ENCODE data around the gene CMC1.

The CMC1 gene

DNA sequence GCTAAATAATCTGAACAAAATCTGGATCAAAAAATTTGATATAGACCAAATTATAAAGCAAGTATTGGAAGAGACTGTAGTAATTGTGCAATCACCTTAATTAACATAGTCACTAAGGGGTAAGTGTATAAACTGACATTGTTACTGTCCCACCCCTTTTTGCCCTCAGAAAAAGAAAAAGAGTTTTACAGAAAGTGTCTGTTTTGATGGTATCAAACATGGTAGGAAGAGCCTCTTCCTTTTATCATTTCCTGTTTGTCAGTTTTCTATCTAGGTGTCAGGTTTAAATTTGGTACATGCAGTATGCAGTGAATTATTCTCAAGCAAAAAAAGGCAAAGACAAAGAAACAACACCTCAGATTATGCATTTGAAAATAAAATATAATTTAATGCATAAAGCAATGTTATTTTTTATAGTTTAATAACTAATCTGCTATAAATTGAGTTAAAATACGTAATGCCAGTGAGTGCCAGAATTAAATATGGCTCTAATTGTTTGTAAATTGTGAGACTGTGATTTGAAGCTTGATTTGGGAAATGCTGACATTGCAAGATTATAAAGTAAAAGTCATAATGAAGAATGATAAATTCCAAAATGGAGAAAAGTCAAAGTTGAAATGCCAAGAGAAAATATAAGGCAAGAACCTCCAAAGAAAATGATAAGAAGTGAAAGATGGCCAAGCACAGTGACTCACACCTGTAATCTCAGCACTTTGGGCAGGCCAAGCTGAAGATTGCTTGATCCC lies 30.3 kb upstream of the CMC1 start:
- no peak for DNase-seq (ENCODE audit: low spot score)
- TF ChIP-seq, protein P1, sequence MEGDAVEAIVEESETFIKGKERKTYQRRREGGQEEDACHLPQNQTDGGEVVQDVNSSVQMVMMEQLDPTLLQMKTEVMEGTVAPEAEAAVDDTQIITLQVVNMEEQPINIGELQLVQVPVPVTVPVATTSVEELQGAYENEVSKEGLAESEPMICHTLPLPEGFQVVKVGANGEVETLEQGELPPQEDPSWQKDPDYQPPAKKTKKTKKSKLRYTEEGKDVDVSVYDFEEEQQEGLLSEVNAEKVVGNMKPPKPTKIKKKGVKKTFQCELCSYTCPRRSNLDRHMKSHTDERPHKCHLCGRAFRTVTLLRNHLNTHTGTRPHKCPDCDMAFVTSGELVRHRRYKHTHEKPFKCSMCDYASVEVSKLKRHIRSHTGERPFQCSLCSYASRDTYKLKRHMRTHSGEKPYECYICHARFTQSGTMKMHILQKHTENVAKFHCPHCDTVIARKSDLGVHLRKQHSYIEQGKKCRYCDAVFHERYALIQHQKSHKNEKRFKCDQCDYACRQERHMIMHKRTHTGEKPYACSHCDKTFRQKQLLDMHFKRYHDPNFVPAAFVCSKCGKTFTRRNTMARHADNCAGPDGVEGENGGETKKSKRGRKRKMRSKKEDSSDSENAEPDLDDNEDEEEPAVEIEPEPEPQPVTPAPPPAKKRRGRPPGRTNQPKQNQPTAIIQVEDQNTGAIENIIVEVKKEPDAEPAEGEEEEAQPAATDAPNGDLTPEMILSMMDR (IDR thresholded peaks at IDR 0.05; ENCODE audit: extremely low read depth, insufficient read depth, missing control alignments) = no peak
- in situ Hi-C loops (cut with MboI; ENCODE audit: low pct_unique_long_range_greater_than_20kb, low sequenced_read_pairs, unreplicated experiment) = no loop called here

DNA sequence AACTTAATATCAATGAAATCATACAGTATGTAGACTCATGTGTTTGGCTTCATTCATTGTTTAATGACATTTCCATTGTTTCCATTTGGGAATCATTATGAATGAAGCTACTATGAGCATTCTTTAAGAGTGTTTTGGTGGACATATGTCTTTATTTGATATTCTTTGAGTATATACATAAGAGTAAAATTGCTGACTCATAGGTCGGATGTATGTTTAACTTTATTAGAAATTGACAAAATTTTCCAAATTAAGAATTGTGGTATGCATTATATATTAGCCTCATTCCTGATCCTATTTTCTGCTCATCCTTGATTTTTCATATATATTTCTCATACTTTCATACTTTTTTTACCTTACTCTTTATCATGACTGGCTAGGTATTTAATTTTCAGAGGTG lies 28.7 kb upstream of the CMC1 start:
- DNase-seq (ENCODE audit: low spot score) = no peak
- in situ Hi-C loops (cut with MboI; ENCODE audit: low pct_unique_long_range_greater_than_20kb, low sequenced_read_pairs, unreplicated experiment) = no loop called here
- TF ChIP-seq, protein P1 (IDR thresholded peaks at IDR 0.05; ENCODE audit: extremely low read depth, insufficient read depth, missing control alignments) = no peak

DNA sequence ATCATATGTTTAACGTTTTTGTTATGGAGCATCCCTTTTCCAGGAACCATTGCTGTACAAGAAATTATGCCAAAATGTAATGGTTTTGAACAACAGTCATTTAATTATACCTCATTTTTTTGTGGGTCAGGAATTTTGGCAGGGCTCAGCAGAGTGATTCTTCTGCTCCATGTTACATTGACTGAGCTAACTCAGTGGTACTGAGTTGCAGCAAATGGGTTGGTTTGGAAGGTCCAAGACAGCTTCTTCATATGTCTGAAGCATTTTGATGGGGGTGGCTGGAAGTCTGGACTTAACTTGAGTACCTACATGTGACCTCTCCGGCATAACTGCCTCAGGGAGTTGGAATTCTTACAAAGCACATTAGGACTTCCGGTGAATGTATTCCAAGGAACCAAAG lies 26.0 kb upstream of the CMC1 start:
- in situ Hi-C loops (cut with MboI; ENCODE audit: low pct_unique_long_range_greater_than_20kb, low sequenced_read_pairs, unreplicated experiment) = no loop called here
- DNase-seq (ENCODE audit: low spot score) = no peak
- TF ChIP-seq, protein P1 (IDR thresholded peaks at IDR 0.05; ENCODE audit: extremely low read depth, insufficient read depth, missing control alignments) = no peak

DNA sequence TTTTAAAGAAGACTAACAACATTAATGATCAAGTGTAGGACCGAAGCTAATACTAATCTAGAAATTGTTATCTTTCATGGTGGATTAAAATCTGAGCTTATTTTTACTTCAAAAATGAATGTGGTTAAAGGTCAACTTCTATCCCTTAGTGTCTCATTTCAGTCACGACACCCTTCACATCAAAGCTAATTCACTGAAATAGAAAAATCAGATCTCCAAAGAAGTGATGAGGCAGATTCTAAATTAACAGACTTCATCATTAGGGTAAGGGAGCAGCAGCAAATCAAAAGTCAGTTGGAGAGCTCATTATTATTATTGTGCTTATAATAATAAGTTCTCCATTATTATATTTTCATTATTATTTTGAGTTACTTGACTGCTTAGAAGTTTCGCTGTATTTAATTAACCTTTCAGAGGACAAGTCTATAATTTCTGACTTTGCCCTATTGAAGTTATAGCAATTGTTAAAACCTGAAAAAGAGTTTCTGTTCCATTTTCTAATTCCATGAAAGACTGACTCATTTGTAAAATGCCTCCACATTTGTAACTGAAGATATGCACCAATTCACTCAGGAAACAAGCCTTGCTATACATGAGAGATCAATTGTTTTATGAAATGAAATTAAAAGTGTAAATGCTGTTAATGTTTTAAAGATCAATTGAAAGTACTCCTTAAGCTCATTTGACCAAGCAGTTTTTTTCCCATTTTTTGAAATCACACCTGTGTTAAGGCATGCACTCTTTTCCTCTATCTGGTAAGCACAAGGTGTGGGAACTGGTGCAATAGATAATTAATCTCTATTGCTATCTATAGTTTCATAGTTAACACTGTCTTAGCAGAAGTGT lies 23.1 kb upstream of the CMC1 start:
- TF ChIP-seq, protein P1 (IDR thresholded peaks at IDR 0.05; ENCODE audit: extremely low read depth, insufficient read depth, missing control alignments) = no peak
- DNase-seq (ENCODE audit: low spot score) = no peak
- in situ Hi-C loops (cut with MboI; ENCODE audit: low pct_unique_long_range_greater_than_20kb, low sequenced_read_pairs, unreplicated experiment) = no loop called here

DNA sequence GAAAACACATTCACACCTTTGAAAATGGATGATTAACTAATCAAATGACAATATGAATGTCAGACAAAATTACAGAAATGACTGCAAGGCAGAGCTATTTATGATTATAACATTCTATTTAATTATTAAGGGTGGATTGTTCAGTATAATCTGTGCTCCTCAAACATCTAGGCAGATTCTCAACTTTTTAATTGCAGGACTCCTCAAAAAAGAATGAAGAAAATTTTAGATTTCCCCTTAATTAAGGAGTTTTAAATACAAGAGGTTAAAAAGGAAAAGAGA lies 22.6 kb upstream of the CMC1 start:
- DNase-seq (ENCODE audit: low spot score) = no peak
- TF ChIP-seq, protein P1 (IDR thresholded peaks at IDR 0.05; ENCODE audit: extremely low read depth, insufficient read depth, missing control alignments) = no peak
- in situ Hi-C loops (cut with MboI; ENCODE audit: low pct_unique_long_range_greater_than_20kb, low sequenced_read_pairs, unreplicated experiment) = no loop called here

DNA sequence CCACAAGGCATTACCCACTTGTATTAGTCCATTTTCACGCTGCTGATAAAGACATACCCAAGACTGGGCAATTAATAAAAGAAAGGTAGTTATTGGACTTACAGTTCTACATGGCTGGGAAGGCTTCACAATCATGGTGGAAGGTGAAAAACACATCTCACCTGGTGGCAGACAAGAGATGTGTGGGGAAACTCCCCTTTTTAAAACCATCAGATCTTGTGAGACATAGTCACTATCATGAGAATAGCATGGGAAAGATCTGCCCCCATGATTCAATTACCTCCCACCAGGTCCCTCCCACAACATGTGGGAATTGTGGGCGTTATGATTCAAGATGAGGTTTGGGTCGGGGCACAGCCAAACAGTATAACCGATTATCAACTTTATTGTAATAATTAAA lies 17.0 kb upstream of the CMC1 start:
- DNase-seq (ENCODE audit: low spot score) = no peak
- TF ChIP-seq, protein P1 (IDR thresholded peaks at IDR 0.05; ENCODE audit: extremely low read depth, insufficient read depth, missing control alignments) = no peak
- in situ Hi-C loops (cut with MboI; ENCODE audit: low pct_unique_long_range_greater_than_20kb, low sequenced_read_pairs, unreplicated experiment) = no loop called here
